Left cardiac atrium (tissue), 4 donors: ENCODE data around the gene ATP5ME. TPM values are rescaled to one million over a fixed set of nuclear protein-coding genes. Genes with fewer than 3 reads are reported as not detected.
A peak's percentile ranks its signal among the peaks of the same experiment; 100 is the strongest.
"Not testable (repeated sequence)": the region's sequence is repeated elsewhere in the genome, so short reads cannot be mapped to it uniquely, and the experiment has no call there.

Source experiments
- ATAC-seq, 2 donors: fragments of 200-7000 bp; cut with Tn5 transposase; one replicate each; pipeline ENCODE4 v1.9.1; 2020; ENCODE audit warnings: mild to moderate bottlenecking in 2 of 2, moderate library complexity in 2 of 2
- DNase-seq: peaks from one replicate; pipeline ENCODE4 v3.0.0-alpha.2; 2020
- intact Hi-C, 2 donors: fragments of 100-400 bp; cut with DNase I; formaldehyde crosslinking; loops; one replicate each; pipeline versions ENCODE4 v1.14.1 to v1.15.1; 2022 to 2023
- total RNA-seq, 2 donors: library from RNA; stranded (reverse); fragmentation: NEBNext Ultra II Directional; extraction: Animal tissue kit (Norgen Biotek cat#: 25700); gene quantifications; one replicate each; pipeline ENCODE4 v1.2.1, GENCODE V29; 2021
- donor health status: DM: no; HTN: yes; CAD: no.
- donor health status: DM: no; HTN: yes; CAD: no; lungs with severe emphysema.
- donor health status: DM: yes; HTN: yes; CAD: no.
- donor health status: Dilated cardiomyopathy.

ATP5ME gene
- total RNA-seq, 2 donors from 2014 or later, result 770 to 781 TPM

GRCh38 chr4:706834-707598 is 32.9 kb upstream of the ATP5ME start:
- no peak for ATAC-seq
- intact Hi-C loops, result no loop called here
- DNase-seq, result no peak

GRCh38 chr4:706083-706633 is 32.1 kb upstream of the ATP5ME start:
- not testable (repeated sequence) for ATAC-seq, DNase-seq

GRCh38 chr4:705278-706082 is 31.4 kb upstream of the ATP5ME start, which contains the start of gene PCGF3:
Gene PCGF3 (plus strand): TSS chr4:705832. CDS start chr4:733681, 27,849 bp downstream.
- DNase-seq (peak; percentile 98), ATAC-seq (peak; percentile 98)
- intact Hi-C loops, result no loop called here

More at GRCh38 chr4:706083-706633, 32.1 kb upstream of the ATP5ME start:
- intact Hi-C loops, result not testable (repeated sequence)

GRCh38 chr4:704971-705277 is 30.8 kb upstream of the ATP5ME start:
- intact Hi-C loops, result no loop called here
- no peak for ATAC-seq
- no peak for DNase-seq

- DNase-seq (peak; percentile 40), ATAC-seq (no peak)
- intact Hi-C loops, result no loop called here
Measured at GRCh38 chr4:704198-704891, 30.3 kb upstream of the ATP5ME start.

GRCh38 chr4:703336-704197 is 29.5 kb upstream of the ATP5ME start:
- DNase-seq (no peak), ATAC-seq (no peak)
- intact Hi-C loops, result no loop called here

GRCh38 chr4:702618-703048 is 28.6 kb upstream of the ATP5ME start:
- DNase-seq, result no peak
- intact Hi-C loops, result no loop called here

GRCh38 chr4:700587-701264 is 26.6 kb upstream of the ATP5ME start:
- DNase-seq (no peak), ATAC-seq (no peak)
- intact Hi-C loops, result no loop called here

More at GRCh38 chr4:702618-703048, 28.6 kb upstream of the ATP5ME start:
- no peak for ATAC-seq

GRCh38 chr4:699816-700580 is 25.9 kb upstream of the ATP5ME start:
- DNase-seq, result no peak
- ATAC-seq, result no peak
- intact Hi-C loops, result no loop called here

- DNase-seq, intact Hi-C loops, ATAC-seq: not testable (repeated sequence)
Measured at GRCh38 chr4:694341-694940, 20.4 kb upstream of the ATP5ME start.

GRCh38 chr4:692771-693554 is 18.9 kb upstream of the ATP5ME start:
- ATAC-seq, result no peak
- no peak for DNase-seq
- intact Hi-C loops, result no loop called here

GRCh38 chr4:689723-690122 is 15.6 kb upstream of the ATP5ME start:
- intact Hi-C loops, result no loop called here
- DNase-seq (no peak), ATAC-seq (no peak)

- ATAC-seq, result peak; percentile 20 to 50
- intact Hi-C loops, result no loop called here
Measured at GRCh38 chr4:688854-689681, 15.0 kb upstream of the ATP5ME start, which contains the start of gene SLC49A3. Gene SLC49A3 (minus strand): TSS chr4:689151. CDS start chr4:689127, 24 bp downstream.

GRCh38 chr4:687971-688853 is 14.1 kb upstream of the ATP5ME start:
- intact Hi-C loops, result no loop called here
- peak; percentile 1 to 3 for ATAC-seq
- no peak for DNase-seq

More at GRCh38 chr4:688854-689681, 15.0 kb upstream of the ATP5ME start, which contains the start of gene SLC49A3:
- peak; percentile 66 for DNase-seq
